HepG2 (cell line): ENCODE results near the gene KRTAP1-1. TPM values are rescaled to one million over a fixed set of nuclear protein-coding genes. Genes with fewer than 3 reads are reported as not detected.
"Not testable (repeated sequence)": the region's sequence is repeated elsewhere in the genome, so short reads cannot be mapped to it uniquely, and the experiment has no call there.

Source experiments
- ATAC-seq: fragments of 200-7000 bp; cut with Tn5 transposase; 3 replicates; pipeline ENCODE4 v1.9.1; 2020; ENCODE audit warnings: mild to moderate bottlenecking, moderate library complexity
- BruUV-seq: library from RNA; stranded (reverse); fragments of 400-500 nt; replicated peaks from 2 replicates; lab custom pipeline; 2021; lab: Mats Ljungman, UMichigan
- CTCF ChIA-PET: fragments of 300-600 bp; formaldehyde crosslinking; extraction: SDS; loops from one replicate; lab custom pipeline; 2021; ENCODE audit warnings: low total read pairs, inconsistent platforms, low intra/inter-chr PET ratio; lab: Yijun Ruan, JAX
- POLR2A ChIA-PET: fragments of 350-600 bp; sonication (Branson Sonifier 250); formaldehyde crosslinking; loops from one replicate; lab custom pipeline; 2020; ENCODE audit warnings: antibody characterized with exemption, inconsistent platforms; lab: Yijun Ruan, JAX
- DNase-seq: peaks from one replicate; pipeline ENCODE4 v3.0.0-alpha.2; 2015; ENCODE audit warnings: low spot score
- FAIRE-seq: peaks from 3 replicates; lab custom pipeline; 2011; peaks lifted over from hg19 to GRCh38; lab: Jason Lieb, UNC
- H2AFZ ChIP-seq: one replicate; pipeline ENCODE4 v1.6.1; 2011; ENCODE audit warnings: low read length, inconsistent platforms
- H3K27ac ChIP-seq: fragments of 300-600 bp; 3 replicates; pipeline ENCODE4 v1.8.0; 2011; ENCODE audit warnings: mixed run types, mild to moderate bottlenecking, mixed read lengths, low read length, inconsistent platforms; ENCODE audit not compliant: insufficient read depth; ENCODE audit errors: extremely low read length
- H3K27me3 ChIP-seq, 2 experiments: fragments of 200-600 bp in 1 of 2; 2 replicates in 1 of 2; 3 replicates in 1 of 2; pipeline versions ENCODE4 v1.6.0 to v1.8.0; 2011; ENCODE audit warnings: low read length in 2 of 2, mild to moderate bottlenecking in 2 of 2, moderate library complexity in 2 of 2, inconsistent platforms in 1 of 2; ENCODE audit not compliant: insufficient read depth in 2 of 2, control insufficient read depth in 1 of 2
- H3K36me3 ChIP-seq, 2 experiments: fragments of 200-600 bp in 1 of 2; replicated peaks in 1 of 2; 2 replicates in 1 of 2; 3 replicates in 1 of 2; pipeline versions ENCODE4 v1.5.1 to v1.8.0; 2011; ENCODE audit warnings: low read length in 2 of 2, inconsistent platforms in 1 of 2; ENCODE audit not compliant: insufficient read depth in 2 of 2, control insufficient read depth in 1 of 2
- H3K4me1 ChIP-seq: 2 replicates; pipeline ENCODE4 v1.5.1; 2012; ENCODE audit warnings: low read length, inconsistent platforms; ENCODE audit not compliant: insufficient read depth
- H3K4me2 ChIP-seq: 2 replicates; pipeline ENCODE4 v1.6.0; 2011; ENCODE audit warnings: low read depth, low read length, inconsistent platforms
- H3K4me3 ChIP-seq, 3 experiments: fragments of 200-600 bp in 1 of 3; sonication (generic), shearing (Covaris generic) in 1 of 3; replicated peaks in 1 of 3; 2 replicates each; pipeline ENCODE4 v1.5.1; 2011 to 2016; ENCODE audit warnings: low read length in 3 of 3, inconsistent platforms in 2 of 3, low read depth in 2 of 3, mild to moderate bottlenecking in 2 of 3, control low read depth in 1 of 3, mixed read lengths in 1 of 3; ENCODE audit not compliant: insufficient read depth in 1 of 3
- H3K79me2 ChIP-seq: one replicate; pipeline ENCODE4 v1.6.1; 2011; ENCODE audit warnings: low read length, inconsistent platforms; ENCODE audit not compliant: insufficient read depth
- H3K9ac ChIP-seq: 2 replicates; pipeline ENCODE4 v1.6.0; 2011; ENCODE audit warnings: mild to moderate bottlenecking, low read depth, low read length, inconsistent platforms; ENCODE audit not compliant: insufficient read depth
- H3K9me3 ChIP-seq: 2 replicates; pipeline ENCODE4 v1.5.1; 2012; ENCODE audit warnings: mild to moderate bottlenecking, low read length
- H4K20me1 ChIP-seq: 2 replicates; pipeline ENCODE4 v1.6.0; 2011; ENCODE audit warnings: inconsistent platforms, mild to moderate bottlenecking, low read length, moderate library complexity; ENCODE audit not compliant: insufficient read depth
- ZNF354B ChIP-seq: sonication (generic); formaldehyde crosslinking; IDR thresholded peaks from 2 replicates; pipeline ENCODE4 v1.8.0; 2022; ENCODE audit warnings: mild to moderate bottlenecking, missing genetic modification reagents
- WGBS: methylation state at CpG from one replicate; pipeline ENCODE4 v1.1.6; 2017; ENCODE audit warnings: low lambda C conversion rate; 5-methylcytosine and 5-hydroxymethylcytosine counted together
- in situ Hi-C: cut with HindIII; loops from 2 replicates; pipeline ENCODE4 v1.10.0; 2017; ENCODE audit warnings: low pct_unique_long_range_greater_than_20kb; ENCODE audit not compliant: extremely low pct_ligation_motif_present
- intact Hi-C: fragments of 100-400 bp; cut with micrococcal nuclease; formaldehyde crosslinking; loops from one replicate; pipeline ENCODE4 v1.10.0; 2022; ENCODE audit not compliant: unreplicated experiment
- polyA plus RNA-seq, 8 experiments: library from polyadenylated mRNA; depleted of rRNA in 3 of 8; stranded (reverse) in 7 of 8; unstranded in 1 of 8; fragments of >200 nt; fragmentation: Illumina TruSeq in 4 of 8; extraction: Trizol in 4 of 8; gene quantifications; 2 replicates each; pipeline versions ENCODE4 v1.2.1 to v1.2.3, GENCODE V29; 2011 to 2016; ENCODE audit warnings: low read depth in 4 of 8, missing spikeins in 1 of 8, mixed read lengths in 1 of 8; ENCODE audit not compliant: insufficient read depth in 1 of 8
- total RNA-seq, 5 experiments: library from RNA; depleted of rRNA; stranded (reverse); fragments of >200 nt; fragmentation: Illumina TruSeq; extraction: Trizol; gene quantifications; 2 replicates each; pipeline ENCODE4 v1.2.3, GENCODE V29; 2016; ENCODE audit warnings: low read depth in 1 of 5
- TF ChIP-seq, protein P1 (sequence below): IDR thresholded peaks from 2 replicates; pipeline ENCODE4 v1.6.1; 2016; ENCODE audit warnings: control low read depth
- TF ChIP-seq, protein P2 (sequence below): sonication (generic); formaldehyde crosslinking; IDR thresholded peaks from 2 replicates; pipeline ENCODE4 v1.9.0; 2021; ENCODE audit warnings: mild to moderate bottlenecking, missing genetic modification reagents

Gene KRTAP1-1
- total and polyA plus RNA-seq, 2 of the 13 experiments (the other 11 are each of a cell fraction or from before 2014, with no cell fraction given): not detected

DNA sequence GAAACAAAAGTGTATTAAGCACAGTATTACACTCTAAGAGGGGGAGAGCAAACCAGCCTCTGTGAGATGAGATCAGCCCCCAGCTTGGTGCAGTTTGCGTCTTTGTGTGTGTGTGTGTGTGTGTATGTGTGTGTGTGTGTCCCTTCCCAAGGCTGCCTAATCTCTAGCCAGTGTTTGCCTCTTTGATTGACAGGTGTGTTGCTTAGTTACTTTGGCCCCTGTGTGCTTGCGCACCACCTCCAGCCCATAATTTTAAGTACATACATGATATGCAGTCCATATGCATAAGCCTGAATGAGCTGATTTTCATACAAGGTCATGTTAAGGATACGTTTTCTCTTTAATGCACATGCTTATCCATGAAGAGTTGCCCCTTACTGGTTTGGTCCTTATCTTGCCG, 39.5 kb downstream of the KRTAP1-1 start:
- DNase-seq (no peak), FAIRE-seq (no peak), ATAC-seq (no peak)
- peaks cover 50% of the 10 kb centered on the region for H3K4me1 ChIP-seq
- ChIA-PET CTCF (no interaction called here), POLR2A (interaction anchor here (0.7 kb wide), 1 partner anchor 45 kb away, joined by 3 read pairs; no protein-coding TSS in a partner anchor)
- H3K79me2 ChIP-seq: no peaks in the 10 kb centered on the region
- H3K27ac ChIP-seq: no peak overlapping the region
- H3K4me3 ChIP-seq: no peak overlapping the region
- H3K4me2 ChIP-seq: no peak overlapping the region
- in situ Hi-C loops: loop anchor here (5.0 kb wide), 2 partner anchors 39 to 89 kb away; no protein-coding TSS in a partner anchor
- H2AFZ ChIP-seq: no peak overlapping the region
- H3K9ac ChIP-seq: no peak overlapping the region
- TF ChIP-seq, protein P1, sequence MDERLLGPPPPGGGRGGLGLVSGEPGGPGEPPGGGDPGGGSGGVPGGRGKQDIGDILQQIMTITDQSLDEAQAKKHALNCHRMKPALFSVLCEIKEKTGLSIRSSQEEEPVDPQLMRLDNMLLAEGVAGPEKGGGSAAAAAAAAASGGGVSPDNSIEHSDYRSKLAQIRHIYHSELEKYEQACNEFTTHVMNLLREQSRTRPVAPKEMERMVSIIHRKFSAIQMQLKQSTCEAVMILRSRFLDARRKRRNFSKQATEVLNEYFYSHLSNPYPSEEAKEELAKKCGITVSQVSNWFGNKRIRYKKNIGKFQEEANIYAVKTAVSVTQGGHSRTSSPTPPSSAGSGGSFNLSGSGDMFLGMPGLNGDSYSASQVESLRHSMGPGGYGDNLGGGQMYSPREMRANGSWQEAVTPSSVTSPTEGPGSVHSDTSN (CRISPR knock-in tag): peak; percentile 67; the same call in 1 of the 2 replicates
- TF ChIP-seq, protein P2, sequence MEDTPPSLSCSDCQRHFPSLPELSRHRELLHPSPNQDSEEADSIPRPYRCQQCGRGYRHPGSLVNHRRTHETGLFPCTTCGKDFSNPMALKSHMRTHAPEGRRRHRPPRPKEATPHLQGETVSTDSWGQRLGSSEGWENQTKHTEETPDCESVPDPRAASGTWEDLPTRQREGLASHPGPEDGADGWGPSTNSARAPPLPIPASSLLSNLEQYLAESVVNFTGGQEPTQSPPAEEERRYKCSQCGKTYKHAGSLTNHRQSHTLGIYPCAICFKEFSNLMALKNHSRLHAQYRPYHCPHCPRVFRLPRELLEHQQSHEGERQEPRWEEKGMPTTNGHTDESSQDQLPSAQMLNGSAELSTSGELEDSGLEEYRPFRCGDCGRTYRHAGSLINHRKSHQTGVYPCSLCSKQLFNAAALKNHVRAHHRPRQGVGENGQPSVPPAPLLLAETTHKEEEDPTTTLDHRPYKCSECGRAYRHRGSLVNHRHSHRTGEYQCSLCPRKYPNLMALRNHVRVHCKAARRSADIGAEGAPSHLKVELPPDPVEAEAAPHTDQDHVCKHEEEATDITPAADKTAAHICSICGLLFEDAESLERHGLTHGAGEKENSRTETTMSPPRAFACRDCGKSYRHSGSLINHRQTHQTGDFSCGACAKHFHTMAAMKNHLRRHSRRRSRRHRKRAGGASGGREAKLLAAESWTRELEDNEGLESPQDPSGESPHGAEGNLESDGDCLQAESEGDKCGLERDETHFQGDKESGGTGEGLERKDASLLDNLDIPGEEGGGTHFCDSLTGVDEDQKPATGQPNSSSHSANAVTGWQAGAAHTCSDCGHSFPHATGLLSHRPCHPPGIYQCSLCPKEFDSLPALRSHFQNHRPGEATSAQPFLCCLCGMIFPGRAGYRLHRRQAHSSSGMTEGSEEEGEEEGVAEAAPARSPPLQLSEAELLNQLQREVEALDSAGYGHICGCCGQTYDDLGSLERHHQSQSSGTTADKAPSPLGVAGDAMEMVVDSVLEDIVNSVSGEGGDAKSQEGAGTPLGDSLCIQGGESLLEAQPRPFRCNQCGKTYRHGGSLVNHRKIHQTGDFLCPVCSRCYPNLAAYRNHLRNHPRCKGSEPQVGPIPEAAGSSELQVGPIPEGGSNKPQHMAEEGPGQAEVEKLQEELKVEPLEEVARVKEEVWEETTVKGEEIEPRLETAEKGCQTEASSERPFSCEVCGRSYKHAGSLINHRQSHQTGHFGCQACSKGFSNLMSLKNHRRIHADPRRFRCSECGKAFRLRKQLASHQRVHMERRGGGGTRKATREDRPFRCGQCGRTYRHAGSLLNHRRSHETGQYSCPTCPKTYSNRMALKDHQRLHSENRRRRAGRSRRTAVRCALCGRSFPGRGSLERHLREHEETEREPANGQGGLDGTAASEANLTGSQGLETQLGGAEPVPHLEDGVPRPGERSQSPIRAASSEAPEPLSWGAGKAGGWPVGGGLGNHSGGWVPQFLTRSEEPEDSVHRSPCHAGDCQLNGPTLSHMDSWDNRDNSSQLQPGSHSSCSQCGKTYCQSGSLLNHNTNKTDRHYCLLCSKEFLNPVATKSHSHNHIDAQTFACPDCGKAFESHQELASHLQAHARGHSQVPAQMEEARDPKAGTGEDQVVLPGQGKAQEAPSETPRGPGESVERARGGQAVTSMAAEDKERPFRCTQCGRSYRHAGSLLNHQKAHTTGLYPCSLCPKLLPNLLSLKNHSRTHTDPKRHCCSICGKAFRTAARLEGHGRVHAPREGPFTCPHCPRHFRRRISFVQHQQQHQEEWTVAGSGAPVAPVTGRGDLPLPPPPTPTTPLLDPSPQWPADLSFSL: peak; percentile 69; the same call in 1 of the 2 replicates
- no peak for TF ChIP-seq ZNF354B (CRISPR knock-in tag)
- no peaks in the 10 kb centered on the region for H3K27me3 ChIP-seq
- intact Hi-C loops: no loop called here
- no TSS peak for BruUV-seq
- no peaks in the 10 kb centered on the region for H3K36me3 ChIP-seq
- WGBS: 87% methylated on average over 4 of the region's 4 CpGs
- no peaks in the 10 kb centered on the region for H4K20me1 ChIP-seq
- no peaks in the 10 kb centered on the region for H3K9me3 ChIP-seq

GRCh38 chr17:40999563-40999962, 41.7 kb downstream of the KRTAP1-1 start, which contains the start of gene KRTAP3-2:
Gene KRTAP3-2 (minus strand): TSS chr17:40999906. CDS start chr17:40999853, 53 bp downstream.
- H3K4me2 ChIP-seq: not testable (repeated sequence)

More at GRCh38 chr17:40999563-40999962, 41.7 kb downstream of the KRTAP1-1 start, which contains the start of gene KRTAP3-2:
- H2AFZ ChIP-seq, FAIRE-seq, H3K27me3 ChIP-seq, H3K27ac ChIP-seq, H3K36me3 ChIP-seq, H3K9me3 ChIP-seq, H3K9ac ChIP-seq, in situ Hi-C loops, POLR2A ChIA-PET, DNase-seq, CTCF ChIA-PET, ATAC-seq, H3K4me3 ChIP-seq, intact Hi-C loops, H3K79me2 ChIP-seq, H4K20me1 ChIP-seq, BruUV-seq: not testable (repeated sequence)
- peaks cover 35% of the 10 kb centered on the region for H3K4me1 ChIP-seq
- WGBS: 87% methylated on average over 6 of the region's 6 CpGs
